Measurements from ENCODE around the gene TOM1L2.
A peak's percentile ranks its signal among the peaks of the same experiment; 100 is the strongest.

Gene TOM1L2

GRCh38 chr17:18009609-18010420 is 37.6 kb upstream of the TOM1L2 start:
- Histone ChIP-seq H3K4me1 (peaks cover 14% of the 10 kb centered on the region), H3K27ac (no peak overlapping the region), H3K4me2 (no peak overlapping the region), H4K20me1 (no peaks in the 10 kb centered on the region), H3K9ac (no peak overlapping the region), H3K27me3 (no peaks in the 10 kb centered on the region), H3K36me3 (peaks cover 44% of the 10 kb centered on the region), H3K4me3 (no peak overlapping the region), H3K9me3 (no peaks in the 10 kb centered on the region)
- no peak for TF ChIP-seq Cebpa-rat (IDR thresholded peaks at IDR 0.05)

- no peaks in the 10 kb centered on the region for H3K27me3 ChIP-seq
- no peak overlapping the region for H3K27ac ChIP-seq
- peaks cover 17% of the 10 kb centered on the region for H3K4me1 ChIP-seq
- H3K36me3 ChIP-seq: peaks cover 44% of the 10 kb centered on the region
- no peak overlapping the region for H3K9ac ChIP-seq
- no peak overlapping the region for H3K4me3 ChIP-seq
- no peak overlapping the region for H3K4me2 ChIP-seq
- no peak for TF ChIP-seq Cebpa-rat (IDR thresholded peaks at IDR 0.05)
- H4K20me1 ChIP-seq: no peaks in the 10 kb centered on the region
- H3K9me3 ChIP-seq: no peaks in the 10 kb centered on the region
These were observed 36.5 kb upstream of the TOM1L2 start for GRCh38 chr17:18008496-18009268.

GRCh38 chr17:18006495-18007239 is 34.5 kb upstream of the TOM1L2 start:
- H3K27me3 ChIP-seq: no peaks in the 10 kb centered on the region
- H3K9ac ChIP-seq: no peak overlapping the region
- H3K36me3 ChIP-seq: peaks cover 42% of the 10 kb centered on the region
- no peak for TF ChIP-seq Cebpa-rat (IDR thresholded peaks at IDR 0.05)
- no peaks in the 10 kb centered on the region for H4K20me1 ChIP-seq
- H3K4me2 ChIP-seq: peak overlapping the region; percentile 26
- peaks cover 37% of the 10 kb centered on the region for H3K4me1 ChIP-seq
- H3K9me3 ChIP-seq: no peaks in the 10 kb centered on the region
- no peak overlapping the region for H3K27ac ChIP-seq
- no peak overlapping the region for H3K4me3 ChIP-seq

GRCh38 chr17:18005496-18005895 is 33.3 kb upstream of the TOM1L2 start:
- Histone ChIP-seq H3K9ac (no peak overlapping the region), H3K4me2 (no peak overlapping the region), H3K9me3 (no peaks in the 10 kb centered on the region), H3K27me3 (no peaks in the 10 kb centered on the region), H3K36me3 (peaks cover 32% of the 10 kb centered on the region), H4K20me1 (no peaks in the 10 kb centered on the region), H3K27ac (no peak overlapping the region), H3K4me1 (peaks cover 37% of the 10 kb centered on the region), H3K4me3 (no peak overlapping the region)
- TF ChIP-seq Cebpa-rat (IDR thresholded peaks at IDR 0.05): no peak

GRCh38 chr17:18004884-18005305 is 32.7 kb upstream of the TOM1L2 start:
- peaks cover 26% of the 10 kb centered on the region for H3K36me3 ChIP-seq
- H3K4me3 ChIP-seq: no peak overlapping the region
- no peak overlapping the region for H3K27ac ChIP-seq
- H3K9ac ChIP-seq: no peak overlapping the region
- no peaks in the 10 kb centered on the region for H4K20me1 ChIP-seq
- no peak overlapping the region for H3K4me2 ChIP-seq
- H3K9me3 ChIP-seq: no peaks in the 10 kb centered on the region
- no peak for TF ChIP-seq Cebpa-rat (IDR thresholded peaks at IDR 0.05)
- H3K4me1 ChIP-seq: peaks cover 39% of the 10 kb centered on the region
- H3K27me3 ChIP-seq: no peaks in the 10 kb centered on the region

GRCh38 chr17:18004345-18004744 is 32.1 kb upstream of the TOM1L2 start:
- no peak overlapping the region for H3K27ac ChIP-seq
- H3K9ac ChIP-seq: no peak overlapping the region
- H3K4me2 ChIP-seq: peak overlapping the region; percentile 66; the same call in 1 of the 2 replicates
- peaks cover 22% of the 10 kb centered on the region for H3K36me3 ChIP-seq
- no peaks in the 10 kb centered on the region for H3K9me3 ChIP-seq
- H3K4me1 ChIP-seq: peaks cover 45% of the 10 kb centered on the region
- no peak overlapping the region for H3K4me3 ChIP-seq
- TF ChIP-seq Cebpa-rat (IDR thresholded peaks at IDR 0.05): no peak
- no peaks in the 10 kb centered on the region for H4K20me1 ChIP-seq
- H3K27me3 ChIP-seq: no peaks in the 10 kb centered on the region

- H4K20me1 ChIP-seq: no peaks in the 10 kb centered on the region
- peak overlapping the region; percentile 66 for H3K4me2 ChIP-seq
- peaks cover 7% of the 10 kb centered on the region for H3K36me3 ChIP-seq
- 0 out of 2 replicates have a peak overlapping the region, but pooled peaks have one; percentile 16 for H3K9ac ChIP-seq
- H3K27ac ChIP-seq: peak overlapping the region; percentile 5; the same call in 1 of the 2 replicates
- H3K4me3 ChIP-seq: no peak overlapping the region
- H3K27me3 ChIP-seq: no peaks in the 10 kb centered on the region
- peaks cover 50% of the 10 kb centered on the region for H3K4me1 ChIP-seq
- no peak for TF ChIP-seq Cebpa-rat (IDR thresholded peaks at IDR 0.05)
- H3K9me3 ChIP-seq: no peaks in the 10 kb centered on the region
These were observed 30.0 kb upstream of the TOM1L2 start for GRCh38 chr17:18002171-18002570.

GRCh38 chr17:18000030-18000408 is 27.8 kb upstream of the TOM1L2 start:
- Histone ChIP-seq H3K4me1 (peaks cover 42% of the 10 kb centered on the region), H4K20me1 (no peaks in the 10 kb centered on the region), H3K9ac (no peak overlapping the region), H3K27me3 (no peaks in the 10 kb centered on the region), H3K36me3 (no peaks in the 10 kb centered on the region), H3K9me3 (no peaks in the 10 kb centered on the region), H3K27ac (no peak overlapping the region), H3K4me3 (no peak overlapping the region), H3K4me2 (0 out of 2 replicates have a peak overlapping the region, but pooled peaks have one; percentile 7)
- TF ChIP-seq Cebpa-rat (IDR thresholded peaks at IDR 0.05): no peak

- H3K4me3 ChIP-seq: no peak overlapping the region
- TF ChIP-seq Cebpa-rat (IDR thresholded peaks at IDR 0.05): no peak
- H3K36me3 ChIP-seq: no peaks in the 10 kb centered on the region
- H3K9ac ChIP-seq: no peak overlapping the region
- no peaks in the 10 kb centered on the region for H3K9me3 ChIP-seq
- 0 out of 2 replicates have a peak overlapping the region, but pooled peaks have one; percentile 7 for H3K4me2 ChIP-seq
- H3K27me3 ChIP-seq: no peaks in the 10 kb centered on the region
- peaks cover 46% of the 10 kb centered on the region for H3K4me1 ChIP-seq
- H3K27ac ChIP-seq: no peak overlapping the region
- no peaks in the 10 kb centered on the region for H4K20me1 ChIP-seq
These were observed 27.3 kb upstream of the TOM1L2 start for GRCh38 chr17:17999364-18000029.

Measured in BLaER1 (cell line).